SK-N-SH (cell line): ENCODE measurements around the gene TXNDC8. TPM values are rescaled to one million over a fixed set of nuclear protein-coding genes. Genes with fewer than 3 reads are reported as not detected.

ENCODE experiments used
- CTCF ChIA-PET: fragments of 300-600, 350-600 bp; formaldehyde crosslinking; extraction: SDS; loops from one replicate; lab custom pipeline; 2021; lab: Yijun Ruan, JAX
- POLR2A ChIA-PET: fragments of 350-600 bp; sonication (Branson Sonifier 250); formaldehyde crosslinking; extraction: SDS; loops from one replicate; lab custom pipeline; 2020; ENCODE audit warnings: antibody characterized with exemption, inconsistent platforms; lab: Yijun Ruan, JAX
- DNase-seq: peaks from one replicate; pipeline ENCODE4 v3.0.0; 2012
- H2AFZ ChIP-seq: fragments of 200-600 bp; sonication (generic); 2 replicates; pipeline ENCODE4 v1.8.1; 2016; ENCODE audit warnings: antibody characterized with exemption, mild to moderate bottlenecking, low read depth
- H3F3A ChIP-seq: fragments of 200-600 bp; sonication (generic); replicated peaks from 2 replicates; pipeline ENCODE3; 2016; ENCODE audit warnings: antibody characterized with exemption, mild to moderate bottlenecking; ENCODE audit not compliant: insufficient read depth
- H3K27ac ChIP-seq, 2 experiments: fragments of 200-500 bp in 1 of 2; fragments of 200-600 bp in 1 of 2; sonication (Bioruptor generic) in 1 of 2; sonication (generic), shearing (Covaris generic) in 1 of 2; 2 replicates each; pipeline versions ENCODE4 v1.5.1 to v1.6.1; 2014 to 2016; ENCODE audit warnings: low read depth in 2 of 2, inconsistent platforms in 1 of 2, low read length in 1 of 2, mild to moderate bottlenecking in 1 of 2, mixed read lengths in 1 of 2
- H3K27me3 ChIP-seq: fragments of 200-600 bp; sonication (generic), shearing (Covaris generic); 2 replicates; pipeline ENCODE4 v1.6.1; 2016; ENCODE audit warnings: mixed run types; ENCODE audit not compliant: insufficient read depth
- H3K36me3 ChIP-seq, 2 experiments: fragments of 200-500 bp in 1 of 2; fragments of 200-600 bp in 1 of 2; sonication (Bioruptor generic) in 1 of 2; sonication (generic) in 1 of 2; replicated peaks in 1 of 2; 2 replicates each; pipeline versions ENCODE3 to v1.5.1; 2014 to 2016; ENCODE audit warnings: low read length in 1 of 2, mild to moderate bottlenecking in 1 of 2; ENCODE audit not compliant: insufficient read depth in 2 of 2, control insufficient read depth in 1 of 2
- H3K4me1 ChIP-seq, 2 experiments: fragments of 200-500 bp in 1 of 2; fragments of 200-600 bp in 1 of 2; sonication (Bioruptor generic) in 1 of 2; sonication (generic), shearing (Covaris generic) in 1 of 2; 2 replicates each; pipeline versions ENCODE4 v1.5.1 to v1.6.1; 2014 to 2016; ENCODE audit warnings: low read depth in 1 of 2, low read length in 1 of 2, mixed run types in 1 of 2; ENCODE audit not compliant: insufficient read depth in 2 of 2, control insufficient read depth in 1 of 2
- H3K4me2 ChIP-seq: fragments of 200-600 bp; sonication (generic), shearing (Covaris generic); 2 replicates; pipeline ENCODE4 v1.6.1; 2017; ENCODE audit warnings: mixed run types
- H3K4me3 ChIP-seq, 2 experiments: fragments of 200-500 bp in 1 of 2; fragments of 200-600 bp in 1 of 2; sonication (Bioruptor generic) in 1 of 2; sonication (generic), shearing (Covaris generic) in 1 of 2; 2 replicates each; pipeline versions ENCODE4 v1.5.1 to v1.8.1; 2014 to 2016; ENCODE audit warnings: low read depth in 2 of 2, inconsistent platforms in 1 of 2, low read length in 1 of 2, mild to moderate bottlenecking in 1 of 2, mixed read lengths in 1 of 2, moderate library complexity in 1 of 2
- H3K79me2 ChIP-seq: fragments of 200-600 bp; sonication (generic); 2 replicates; pipeline ENCODE4 v1.8.1; 2017; ENCODE audit warnings: mild to moderate bottlenecking; ENCODE audit not compliant: insufficient read depth
- H3K9ac ChIP-seq: fragments of 200-600 bp; sonication (generic); 2 replicates; pipeline ENCODE4 v1.6.1; 2017; ENCODE audit warnings: mixed run types
- H3K9me2 ChIP-seq: fragments of 200-600 bp; sonication (generic); 2 replicates; pipeline ENCODE4 v1.6.1; 2017; ENCODE audit warnings: mixed run types
- H3K9me3 ChIP-seq: fragments of 200-600 bp; sonication (generic); 2 replicates; pipeline ENCODE4 v1.6.1; 2017; ENCODE audit warnings: mixed run types, mild to moderate bottlenecking, moderate library complexity
- H4K20me1 ChIP-seq: fragments of 200-600 bp; sonication (generic); 2 replicates; pipeline ENCODE4 v1.6.1; 2017; ENCODE audit warnings: mild to moderate bottlenecking, mixed run types; ENCODE audit not compliant: insufficient read depth
- CHD2 ChIP-seq: fragments of 150-350 bp; IDR thresholded peaks from 2 replicates; pipeline ENCODE4 v1.6.1; 2018; ENCODE audit warnings: low read length; ENCODE audit not compliant: partially characterized antibody
- CTCF ChIP-seq: fragments of 200-600 bp; sonication (generic); IDR thresholded peaks from 2 replicates; pipeline ENCODE4 v1.6.1; 2017; ENCODE audit warnings: antibody characterized with exemption, mild to moderate bottlenecking, moderate library complexity
- ELF1 ChIP-seq: IDR thresholded peaks from 2 replicates; pipeline ENCODE4 v1.4.0; 2012
- EZH2phosphoT487 ChIP-seq: fragments of 200-600 bp; sonication (generic); IDR thresholded peaks from 2 replicates; pipeline ENCODE4 v1.6.1; 2017; ENCODE audit warnings: low read depth, mixed run types, mild to moderate bottlenecking, antibody characterized with exemption, moderate library complexity, borderline replicate concordance
- FOXJ3 ChIP-seq: sonication (generic); formaldehyde crosslinking; IDR thresholded peaks from 2 replicates; pipeline ENCODE4 v1.5.1; 2020; ENCODE audit warnings: mild to moderate bottlenecking, missing genetic modification reagents
- FOXM1 ChIP-seq: IDR thresholded peaks from 2 replicates; pipeline ENCODE4 v1.4.0; 2012; ENCODE audit warnings: low read depth, mild to moderate bottlenecking
- GABPA ChIP-seq: IDR thresholded peaks from 2 replicates; pipeline ENCODE4 v1.4.0; 2012; ENCODE audit warnings: low read depth, mild to moderate bottlenecking
- GATA2 ChIP-seq: sonication (generic); formaldehyde crosslinking; IDR thresholded peaks from 2 replicates; pipeline ENCODE4 v1.5.0; 2020; ENCODE audit warnings: mild to moderate bottlenecking, missing genetic modification reagents
- JUND ChIP-seq: IDR thresholded peaks from 2 replicates; pipeline ENCODE4 v1.4.0; 2012
- MAX ChIP-seq: IDR thresholded peaks from 2 replicates; pipeline ENCODE4 v1.4.0; 2012; ENCODE audit warnings: low read depth
- MEF2A ChIP-seq: IDR thresholded peaks from 2 replicates; pipeline ENCODE4 v1.4.0; 2012; ENCODE audit warnings: low read depth, borderline replicate concordance
- MXI1 ChIP-seq: IDR thresholded peaks from 2 replicates; pipeline ENCODE4 v1.6.1; 2012; ENCODE audit warnings: mild to moderate bottlenecking, low read depth, low read length, improper control_type of control experiment
- NFIC ChIP-seq: IDR thresholded peaks from 2 replicates; pipeline ENCODE4 v1.4.0; 2012; ENCODE audit warnings: borderline replicate concordance
- NRF1 ChIP-seq: IDR thresholded peaks from 2 replicates; pipeline ENCODE4 v1.6.1; 2012; ENCODE audit warnings: low read depth, mild to moderate bottlenecking, low read length
- RAD21 ChIP-seq: IDR thresholded peaks from 2 replicates; pipeline ENCODE4 v1.6.1; 2012; ENCODE audit warnings: mild to moderate bottlenecking, low read length
- RCOR1 ChIP-seq: fragments of 150-350 bp; IDR thresholded peaks from 2 replicates; pipeline ENCODE4 v1.6.1; 2017; ENCODE audit warnings: antibody characterized with exemption, low read length
- REST ChIP-seq: IDR thresholded peaks from 2 replicates; pipeline ENCODE4 v1.6.1; 2012; ENCODE audit warnings: mild to moderate bottlenecking, low read depth, low read length, moderate library complexity
- RXRA ChIP-seq: IDR thresholded peaks from 2 replicates; pipeline ENCODE4 v1.4.0; 2012; ENCODE audit warnings: low read depth, mild to moderate bottlenecking, borderline replicate concordance
- SIN3A ChIP-seq: IDR thresholded peaks from 2 replicates; pipeline ENCODE4 v1.6.1; 2012; ENCODE audit warnings: low read depth, mild to moderate bottlenecking, low read length, moderate library complexity, borderline replicate concordance
- SMC3 ChIP-seq: IDR thresholded peaks from 2 replicates; pipeline ENCODE4 v1.6.1; 2012; ENCODE audit warnings: low read depth, low read length, improper control_type of control experiment
- TAF1 ChIP-seq: IDR thresholded peaks from 2 replicates; pipeline ENCODE4 v1.6.1; 2012; ENCODE audit warnings: low read depth, mild to moderate bottlenecking, low read length, moderate library complexity, borderline replicate concordance
- TEAD4 ChIP-seq: IDR thresholded peaks from 2 replicates; pipeline ENCODE4 v1.4.0; 2012; ENCODE audit warnings: mild to moderate bottlenecking, borderline replicate concordance; ENCODE audit not compliant: insufficient read depth
- USF1 ChIP-seq: IDR thresholded peaks from 2 replicates; pipeline ENCODE4 v1.4.0; 2012; ENCODE audit warnings: low read depth, borderline replicate concordance
- YY1 ChIP-seq: IDR thresholded peaks from 2 replicates; pipeline ENCODE4 v1.4.0; 2012; ENCODE audit warnings: low read depth, mild to moderate bottlenecking
- WGBS: methylation state at CpG from one replicate; pipeline ENCODE4 v1.1.6; 2017; ENCODE audit warnings: low lambda C conversion rate; 5-methylcytosine and 5-hydroxymethylcytosine counted together
- polyA plus RNA-seq, 3 experiments: library from polyadenylated mRNA; depleted of rRNA; stranded (reverse); fragments of >200 nt; gene quantifications; 2 replicates each; pipeline ENCODE4 v1.2.3, GENCODE V29; 2012

The TXNDC8 gene
- polyA plus RNA-seq, 1 of the 3 experiments (the other 2 are of a cell fraction) = not detected

- H3K4me1 ChIP-seq = no peaks in the 10 kb centered on the region
- TF ChIP-seq CHD2 = no peak
- no peak for TF ChIP-seq NRF1
- TF ChIP-seq GABPA = no peak
- no peak for TF ChIP-seq ELF1
- no peak for TF ChIP-seq NFIC
- no peak for TF ChIP-seq YY1
- TF ChIP-seq RCOR1 = no peak
- TF ChIP-seq REST = no peak
- TF ChIP-seq TAF1 = no peak
- TF ChIP-seq CTCF = no peak
- no peak for TF ChIP-seq MAX
- no peak for TF ChIP-seq EZH2phosphoT487
- no peak for TF ChIP-seq RAD21
- H3K9ac ChIP-seq = no peak overlapping the region
- H2AFZ ChIP-seq = no peak overlapping the region
- H3K79me2 ChIP-seq = no peaks in the 10 kb centered on the region
- DNase-seq = no peak
- no peaks in the 10 kb centered on the region for H3F3A ChIP-seq
- H3K4me2 ChIP-seq = no peak overlapping the region
- H3K9me3 ChIP-seq = no peaks in the 10 kb centered on the region
- H3K9me2 ChIP-seq = no peaks in the 10 kb centered on the region
- 38% methylated on average over 1 of the region's 1 CpG for WGBS
- POLR2A ChIA-PET = no interaction called here
- H3K4me3 ChIP-seq = no peak overlapping the region
- CTCF ChIA-PET = no interaction called here
- H3K27me3 ChIP-seq = no peaks in the 10 kb centered on the region
- H3K27ac ChIP-seq = no peak overlapping the region
- H4K20me1 ChIP-seq = no peaks in the 10 kb centered on the region
- H3K36me3 ChIP-seq = no peaks in the 10 kb centered on the region
Measured at GRCh38 chr9:110327716-110328115, 9.9 kb downstream of the TXNDC8 start.

- Histone ChIP-seq H3K27me3 (no peaks in the 10 kb centered on the region), H3K27ac (no peak overlapping the region), H3K4me1 (no peaks in the 10 kb centered on the region), H3K9ac (no peak overlapping the region), H3K36me3 (no peaks in the 10 kb centered on the region), H3F3A (no peaks in the 10 kb centered on the region), H3K9me2 (no peaks in the 10 kb centered on the region), H3K79me2 (no peaks in the 10 kb centered on the region), H4K20me1 (no peaks in the 10 kb centered on the region), H3K4me2 (no peak overlapping the region), H3K9me3 (no peaks in the 10 kb centered on the region), H3K4me3 (no peak overlapping the region), H2AFZ (no peak overlapping the region)
- ChIA-PET POLR2A (no interaction called here), CTCF (interaction anchor here (1.1 kb wide), 1 partner anchor 11 kb away, joined by 3 read pairs; no protein-coding TSS in a partner anchor)
- DNase-seq = no peak
- TF ChIP-seq USF1 = no peak
- TF ChIP-seq JUND = no peak
- TF ChIP-seq TEAD4 = no peak
- no peak for TF ChIP-seq MEF2A
- no peak for TF ChIP-seq MXI1
- no peak for TF ChIP-seq MAX
- TF ChIP-seq SMC3 = no peak
- TF ChIP-seq EZH2phosphoT487 = no peak
- TF ChIP-seq GATA2 = no peak
- TF ChIP-seq RAD21 = no peak
- no peak for TF ChIP-seq RXRA
- TF ChIP-seq SIN3A = no peak
- TF ChIP-seq YY1 = no peak
- no peak for TF ChIP-seq NRF1
- no peak for TF ChIP-seq FOXM1
- TF ChIP-seq FOXJ3 (CRISPR knock-in tag) = no peak
Measured at GRCh38 chr9:110323818-110324217, 13.8 kb downstream of the TXNDC8 start.
